Right lobe of liver (tissue), 6 donors: ENCODE measurements around the gene AFAP1. TPM values are rescaled to one million over a fixed set of nuclear protein-coding genes. Genes with fewer than 3 reads are reported as not detected.
A peak's percentile ranks its signal among the peaks of the same experiment; 100 is the strongest.

Experiments
- ATAC-seq, 4 donors: fragments of 200-7000 bp; cut with Tn5 transposase; one replicate each; pipeline ENCODE4 v1.9.1; 2020; ENCODE audit warnings: mild to moderate bottlenecking in 4 of 4, moderate library complexity in 4 of 4
- DNase-seq, 3 donors: peaks; one replicate each; pipeline ENCODE4 v3.0.0-alpha.2; 2020
- H3K27ac ChIP-seq, 3 donors: fragments of 200-600 bp; one replicate each; pipeline ENCODE4 v1.8.0; 2022
- H3K27me3 ChIP-seq, 2 donors: fragments of 200-600 bp; one replicate each; pipeline ENCODE4 v1.8.0; 2022
- H3K36me3 ChIP-seq, 4 donors: fragments of 200-600 bp; sonication (generic) in 1 of 4; one replicate each; pipeline versions ENCODE4 v1.5.1 to v1.8.0; 2017 to 2022; ENCODE audit warnings: control low read depth in 1 of 4
- H3K4me1 ChIP-seq, 4 donors: fragments of 200-600 bp; sonication (generic) in 1 of 4; one replicate each; pipeline versions ENCODE4 v1.5.1 to v1.8.0; 2017 to 2022; ENCODE audit warnings: control low read depth in 1 of 4
- H3K4me3 ChIP-seq, 3 donors: fragments of 200-600 bp; one replicate each; pipeline ENCODE4 v1.8.0; 2022
- H3K9me3 ChIP-seq, 4 donors: fragments of 200-600 bp; sonication (generic) in 1 of 4; one replicate each; pipeline versions ENCODE4 v1.5.1 to v1.8.0; 2017 to 2022; ENCODE audit warnings: control low read depth in 1 of 4
- POLR2A ChIP-seq: fragments of 450-650 bp; IDR thresholded peaks from one replicate; pipeline ENCODE4 v1.6.1; 2017; ENCODE audit warnings: antibody characterized with exemption, mild to moderate bottlenecking
- WGBS: methylation state at CpG from one replicate; pipeline ENCODE4 v1.1.6; 2018; ENCODE audit warnings: low coverage, low lambda C conversion rate; ENCODE audit not compliant: insufficient coverage; ENCODE audit errors: missing lambda C conversion rate; 5-methylcytosine and 5-hydroxymethylcytosine counted together
- intact Hi-C, 2 donors: fragments of 100-400 bp; cut with DNase I; formaldehyde crosslinking; loops; one replicate each; pipeline versions ENCODE4 v1.11.2 to v1.14.1; 2022
- total RNA-seq, 6 experiments: library from RNA; depleted of rRNA in 2 of 6; stranded (reverse); fragments of >200 nt in 2 of 6; fragmentation: NEBNext Ultra II Directional in 3 of 6; extraction: Animal tissue kit (Norgen Biotek cat#: 25700) in 3 of 6; gene quantifications; one replicate each; pipeline versions ENCODE4 v1.1.0 to v1.2.4, GENCODE V29; 2016 to 2023
- TF ChIP-seq, protein P1 (sequence below), 4 donors: fragments of 200-600 bp in 3 of 4; fragments of 450-650 bp in 1 of 4; IDR thresholded peaks; one replicate each; pipeline versions ENCODE4 v1.5.1 to v1.8.0; 2016 to 2022; ENCODE audit warnings: antibody characterized with exemption in 4 of 4, mild to moderate bottlenecking in 2 of 4
- donor health status: DM: no; HTN: yes; CAD: no.
- donor health status: DM: no; HTN: no; CAD: no.
- donor health status: DM: no; HTN: no; CAD: no.
- donor health status: DM: no; HTN: yes; CAD: no.
- donor health status: DM: no; HTN: yes; CAD: no.

AFAP1 gene
- total RNA-seq, 6 experiments from 2014 or later: 0.95 to 3.1 (median 1.9) TPM

DNA sequence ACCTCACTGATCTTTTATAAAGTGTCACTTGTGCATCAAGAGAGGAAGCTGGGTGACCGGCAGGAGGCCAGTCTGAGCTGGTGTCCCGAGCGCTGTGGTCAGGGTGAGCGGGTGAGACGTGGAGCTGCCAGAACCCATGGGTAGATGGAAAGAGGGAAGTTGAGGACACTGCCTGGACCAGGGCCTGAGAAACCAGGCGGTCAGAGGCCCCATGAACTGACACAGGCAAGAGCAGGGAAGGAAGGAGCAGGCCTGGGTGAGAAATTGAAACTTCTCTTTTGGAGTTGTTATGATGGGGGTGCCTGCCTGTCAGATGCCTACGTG lies 192.6 kb downstream of the AFAP1 start:
- ATAC-seq (peak; percentile 43 to 73 (median 61)), DNase-seq (peak in 2 of 3 donors; percentile 54 to 70)
- intact Hi-C loops: no loop called here
- H3K9me3 ChIP-seq: no peaks in the 10 kb centered on the region
- no peaks in the 10 kb centered on the region for H3K27me3 ChIP-seq
- H3K4me1 ChIP-seq: no peaks in the 10 kb centered on the region
- no peak for TF ChIP-seq POLR2A
- TF ChIP-seq, protein P1, sequence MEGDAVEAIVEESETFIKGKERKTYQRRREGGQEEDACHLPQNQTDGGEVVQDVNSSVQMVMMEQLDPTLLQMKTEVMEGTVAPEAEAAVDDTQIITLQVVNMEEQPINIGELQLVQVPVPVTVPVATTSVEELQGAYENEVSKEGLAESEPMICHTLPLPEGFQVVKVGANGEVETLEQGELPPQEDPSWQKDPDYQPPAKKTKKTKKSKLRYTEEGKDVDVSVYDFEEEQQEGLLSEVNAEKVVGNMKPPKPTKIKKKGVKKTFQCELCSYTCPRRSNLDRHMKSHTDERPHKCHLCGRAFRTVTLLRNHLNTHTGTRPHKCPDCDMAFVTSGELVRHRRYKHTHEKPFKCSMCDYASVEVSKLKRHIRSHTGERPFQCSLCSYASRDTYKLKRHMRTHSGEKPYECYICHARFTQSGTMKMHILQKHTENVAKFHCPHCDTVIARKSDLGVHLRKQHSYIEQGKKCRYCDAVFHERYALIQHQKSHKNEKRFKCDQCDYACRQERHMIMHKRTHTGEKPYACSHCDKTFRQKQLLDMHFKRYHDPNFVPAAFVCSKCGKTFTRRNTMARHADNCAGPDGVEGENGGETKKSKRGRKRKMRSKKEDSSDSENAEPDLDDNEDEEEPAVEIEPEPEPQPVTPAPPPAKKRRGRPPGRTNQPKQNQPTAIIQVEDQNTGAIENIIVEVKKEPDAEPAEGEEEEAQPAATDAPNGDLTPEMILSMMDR (IDR thresholded peaks at IDR 0.05): no peak
- H3K36me3 ChIP-seq: no peaks in the 10 kb centered on the region
- WGBS: 68% methylated on average over 6 of the region's 7 CpGs
- H3K27ac ChIP-seq: no peak overlapping the region
- H3K4me3 ChIP-seq: no peak overlapping the region

DNA sequence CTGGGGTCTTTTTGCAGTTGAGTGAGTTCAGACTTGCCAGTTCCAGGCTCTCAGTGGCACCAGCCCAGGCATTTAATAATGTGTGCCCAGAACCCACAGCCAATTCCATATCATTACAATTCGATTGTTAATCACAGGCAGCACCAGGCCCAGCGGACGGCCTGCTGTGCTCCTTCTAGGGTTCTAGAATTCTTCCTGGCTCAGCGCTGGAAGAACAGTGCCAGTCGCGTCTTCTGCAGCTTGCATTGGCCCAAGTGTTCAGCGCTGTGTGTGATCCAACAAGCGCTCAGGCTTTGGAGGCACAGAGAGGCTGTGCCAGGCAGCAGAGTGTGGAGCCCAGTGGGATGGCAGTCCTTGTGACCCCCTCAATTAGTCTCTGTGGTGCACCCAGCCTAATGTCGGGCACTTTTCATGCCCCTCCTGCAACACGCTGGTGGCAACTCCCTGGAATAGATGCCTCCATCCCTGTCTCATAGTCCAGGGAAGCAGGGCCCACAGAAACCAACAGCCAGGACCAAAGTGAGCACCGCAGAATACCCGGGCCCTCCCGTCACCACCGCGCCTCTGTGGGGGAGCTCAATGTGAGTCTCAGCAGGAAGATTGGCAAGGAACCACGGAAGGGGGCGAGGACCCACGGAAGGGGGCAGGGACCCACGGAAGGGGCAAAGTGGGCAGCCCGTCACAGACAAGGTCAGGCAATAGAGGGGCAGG lies 193.2 kb downstream of the AFAP1 start:
- no peak overlapping the region for H3K4me3 ChIP-seq
- no peak overlapping the region for H3K27ac ChIP-seq
- intact Hi-C loops: no loop called here
- no peaks in the 10 kb centered on the region for H3K4me1 ChIP-seq
- H3K27me3 ChIP-seq: no peaks in the 10 kb centered on the region
- TF ChIP-seq, protein P1 (IDR thresholded peaks at IDR 0.05): no peak
- TF ChIP-seq POLR2A: no peak
- no peaks in the 10 kb centered on the region for H3K36me3 ChIP-seq
- DNase-seq (no peak), ATAC-seq (no peak)
- no peaks in the 10 kb centered on the region for H3K9me3 ChIP-seq
- WGBS: 80% methylated on average over 11 of the region's 20 CpGs

DNA sequence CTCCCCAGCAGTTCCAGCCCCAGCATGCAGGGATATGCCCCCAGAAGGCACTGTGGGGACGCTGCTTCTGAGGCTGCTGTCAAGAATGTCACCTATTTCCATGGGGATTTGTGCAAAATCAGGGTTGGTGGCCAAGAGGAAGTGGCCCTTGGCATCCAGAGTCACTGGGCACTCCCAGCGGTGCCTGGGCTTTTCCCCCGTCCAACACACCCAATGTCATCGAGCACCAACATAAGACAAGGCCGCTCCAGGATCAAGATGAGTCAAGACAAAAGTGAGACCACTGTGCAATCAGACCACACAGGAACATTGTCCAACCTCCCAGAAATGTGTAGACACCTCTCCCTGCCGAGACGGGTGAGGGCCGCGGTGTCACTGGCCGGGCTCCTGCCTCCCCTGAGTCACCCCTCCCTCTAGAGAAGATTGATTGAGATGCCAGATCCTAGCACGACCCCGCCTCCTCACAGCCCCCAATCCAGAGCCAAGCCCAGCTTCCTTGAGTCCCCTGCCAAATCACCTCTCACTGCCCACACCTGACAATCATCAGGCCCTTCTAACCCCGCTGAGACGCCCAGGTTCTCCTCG lies 194.3 kb downstream of the AFAP1 start:
- intact Hi-C loops: no loop called here
- DNase-seq (no peak), ATAC-seq (no peak)
- Histone ChIP-seq H3K4me3 (no peak overlapping the region), H3K4me1 (no peaks in the 10 kb centered on the region), H3K27ac (no peak overlapping the region), H3K9me3 (no peaks in the 10 kb centered on the region), H3K36me3 (no peaks in the 10 kb centered on the region), H3K27me3 (no peaks in the 10 kb centered on the region)
- WGBS: 70% methylated on average over 9 of the region's 15 CpGs
- TF ChIP-seq, protein P1 (IDR thresholded peaks at IDR 0.05): no peak
- no peak for TF ChIP-seq POLR2A

DNA sequence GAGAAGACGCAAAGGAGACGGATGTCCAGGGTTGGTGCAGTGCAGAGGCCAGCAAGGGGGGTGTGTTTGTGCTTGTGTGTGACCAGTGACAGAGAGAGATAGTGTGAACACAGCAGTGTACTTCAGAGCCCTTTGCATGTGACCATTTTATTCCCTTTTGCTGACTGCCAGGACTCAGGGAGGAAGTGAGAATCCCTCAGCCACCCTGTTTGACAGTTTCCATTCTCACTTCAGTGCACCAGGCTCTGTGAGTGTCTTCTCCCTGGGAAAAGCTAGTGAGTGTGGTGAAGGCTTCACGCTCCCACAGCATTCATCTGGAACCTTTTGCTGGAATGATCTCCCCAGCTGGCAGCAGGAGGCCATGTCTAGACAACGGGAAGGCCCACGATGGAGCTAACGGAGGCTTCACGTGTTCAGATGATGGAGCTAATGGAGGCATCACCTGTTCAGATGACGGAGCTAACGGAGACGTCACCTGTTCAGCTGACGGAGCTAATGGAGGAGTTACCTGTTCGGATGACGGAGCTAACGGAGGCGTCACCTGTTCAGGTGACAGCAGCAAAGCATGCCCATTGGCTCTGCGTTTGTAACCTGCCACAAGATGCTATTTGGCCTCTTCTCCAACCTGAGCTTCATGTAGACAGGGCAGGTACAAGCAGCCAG lies 195.4 kb downstream of the AFAP1 start:
- intact Hi-C loops: no loop called here
- TF ChIP-seq, protein P1 (IDR thresholded peaks at IDR 0.05): no peak
- no peak for TF ChIP-seq POLR2A
- WGBS: 90% methylated on average over 2 of the region's 16 CpGs
- ATAC-seq (peak; percentile 34 to 67 (median 50)), DNase-seq (no peak)
- Histone ChIP-seq H3K27ac (no peak overlapping the region), H3K4me3 (no peak overlapping the region), H3K27me3 (no peaks in the 10 kb centered on the region), H3K9me3 (no peaks in the 10 kb centered on the region), H3K36me3 (no peaks in the 10 kb centered on the region), H3K4me1 (no peaks in the 10 kb centered on the region)
